GM19035 (cell line): ENCODE measurements around the gene ZFYVE26.

Experiments
- ATAC-seq: cut with Tn5 transposase; IDR thresholded peaks from one replicate; pipeline ENCODE4 v1.9.1; 2021; ENCODE audit not compliant: unreplicated experiment

Gene ZFYVE26

DNA sequence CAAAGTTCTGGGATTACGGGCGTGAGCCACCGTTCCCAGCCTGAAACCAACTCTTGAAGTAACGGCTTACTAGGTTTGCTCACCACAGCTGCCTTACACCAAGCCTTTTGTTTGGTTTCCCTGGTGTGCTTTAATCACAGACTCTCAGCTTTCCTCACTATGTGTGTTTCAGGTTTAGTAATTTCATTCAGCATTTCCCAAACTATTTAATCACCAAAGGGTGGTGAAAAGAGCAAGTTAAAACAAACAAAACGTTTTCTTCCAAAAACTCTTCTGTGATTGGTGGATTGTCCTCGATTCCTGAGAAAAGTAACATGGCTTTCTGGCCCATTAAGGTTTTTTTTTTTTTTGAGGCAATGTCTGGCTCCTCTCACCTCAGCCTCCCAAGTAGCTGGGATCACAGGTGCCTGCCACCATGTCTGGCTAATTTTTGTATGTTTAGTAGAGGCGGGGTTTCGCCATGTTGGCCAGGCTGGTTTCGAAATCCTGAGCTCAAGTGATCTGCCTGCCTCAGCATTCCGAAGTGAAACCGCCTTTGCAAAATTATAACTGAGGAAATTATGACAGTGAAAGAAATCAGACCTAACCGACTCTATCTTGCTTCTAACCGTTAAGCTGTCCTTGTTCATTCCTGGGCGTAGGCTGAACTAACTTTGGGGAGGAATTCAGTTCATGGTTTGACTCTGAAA, 1.5 kb upstream of the ZFYVE26 start:
- no peak for ATAC-seq

DNA sequence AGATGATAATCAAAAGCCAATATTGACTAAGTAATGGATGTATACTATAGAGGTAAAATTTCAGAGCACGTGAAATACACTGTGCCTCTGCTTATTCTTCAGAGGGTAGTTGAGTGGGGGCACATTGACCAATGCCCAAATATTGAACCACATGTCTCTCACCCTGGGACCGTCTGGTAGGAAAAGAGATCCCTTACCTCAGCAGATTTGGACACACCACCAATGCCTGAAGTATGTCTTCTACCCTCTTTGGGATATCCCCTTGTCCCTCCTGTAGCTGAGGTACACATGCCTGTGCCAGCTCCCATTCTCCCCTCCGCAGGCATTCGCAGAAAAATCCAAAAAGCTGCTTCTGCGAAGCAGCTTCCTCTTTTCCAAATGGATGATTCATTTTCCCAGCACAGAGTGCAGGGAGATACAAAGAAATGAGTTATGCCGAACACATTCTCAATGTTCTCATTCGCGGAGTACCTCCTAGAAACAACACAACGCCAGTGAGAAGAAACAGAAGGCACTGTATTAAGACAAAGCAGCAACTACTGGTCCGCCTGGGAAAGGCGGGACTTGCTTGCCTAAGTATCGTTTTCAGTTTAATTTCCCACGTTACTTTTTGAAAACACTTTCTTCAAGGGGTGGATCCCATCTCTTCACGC, 691 bp downstream of the ZFYVE26 start:
- ATAC-seq, result no peak

DNA sequence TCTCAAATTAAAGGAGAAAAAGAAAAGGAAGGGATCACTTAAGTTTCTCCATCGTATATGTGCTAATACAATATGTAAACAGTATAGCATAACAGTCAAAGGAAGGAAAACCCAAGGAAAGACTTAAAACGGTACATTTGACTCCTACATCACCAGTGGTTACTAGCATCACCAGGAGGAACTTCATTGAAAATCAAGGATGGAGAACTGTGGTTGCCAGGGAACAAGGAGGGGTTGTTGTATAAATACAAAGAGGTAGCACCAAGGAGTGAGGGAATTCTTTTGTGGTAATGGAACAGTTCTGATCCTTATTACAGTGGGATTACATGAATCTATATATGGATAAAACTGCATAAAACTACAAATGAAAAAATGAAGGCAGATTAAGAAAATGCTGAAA, 1.6 kb downstream of the ZFYVE26 start:
- no peak for ATAC-seq

DNA sequence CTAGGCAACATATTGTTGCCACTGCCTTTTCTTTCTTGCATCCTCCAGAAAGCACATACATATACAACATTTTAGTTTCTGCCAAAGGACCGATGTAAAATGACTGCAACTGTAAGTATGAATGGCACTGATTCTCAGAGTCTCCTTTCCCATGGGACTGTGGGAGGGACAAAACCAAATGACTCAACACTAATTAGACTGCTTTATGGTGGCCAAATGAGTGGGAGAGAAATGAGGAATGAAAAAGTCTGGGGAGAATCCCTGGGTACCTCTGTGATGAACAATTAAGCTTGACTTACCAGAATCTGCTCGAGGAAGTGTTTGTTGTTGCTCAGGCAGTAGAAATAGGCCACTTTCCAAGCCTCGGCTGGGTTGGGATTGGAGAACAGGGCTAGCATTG, 10.1 kb downstream of the ZFYVE26 start:
- ATAC-seq, result no peak

DNA sequence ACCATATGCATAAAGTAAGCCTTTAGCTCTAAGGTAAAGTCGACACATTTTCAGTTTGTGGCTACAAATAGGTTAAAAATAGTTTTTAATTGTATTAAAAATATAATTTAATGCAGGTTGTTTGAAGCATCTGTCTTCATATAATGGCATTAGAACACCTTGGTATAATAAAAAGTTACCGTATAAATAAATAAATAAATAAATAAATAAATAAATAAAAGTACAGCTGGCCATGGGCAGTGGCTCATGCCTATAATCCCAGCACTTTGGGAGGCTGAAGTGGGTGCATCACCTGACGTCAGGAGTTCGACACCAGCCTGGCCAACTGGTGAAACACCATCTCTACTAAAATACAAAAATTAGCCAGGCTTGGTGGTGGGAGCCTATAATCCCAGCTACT, 15.6 kb downstream of the ZFYVE26 start:
- ATAC-seq, result no peak

DNA sequence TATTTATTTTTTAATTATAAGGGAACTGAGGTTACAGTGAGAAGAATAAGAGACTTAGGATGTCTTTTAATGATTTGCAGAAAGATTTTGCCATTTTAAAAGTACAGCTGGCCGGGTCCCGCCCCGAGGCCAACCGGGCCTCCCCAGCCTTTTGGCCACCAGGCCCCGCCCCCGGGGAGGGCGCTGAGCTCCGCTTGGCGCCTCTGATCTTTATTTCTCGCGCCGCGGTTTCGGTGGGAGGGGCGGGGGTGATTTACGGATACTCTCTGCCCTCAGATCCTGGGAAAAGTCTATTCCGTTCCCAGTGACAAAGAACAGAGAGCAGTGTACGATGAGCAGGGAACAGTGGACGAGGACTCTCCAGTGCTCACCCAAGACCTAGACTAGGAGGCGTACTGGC, 17.7 kb downstream of the ZFYVE26 start:
- ATAC-seq, result no peak

DNA sequence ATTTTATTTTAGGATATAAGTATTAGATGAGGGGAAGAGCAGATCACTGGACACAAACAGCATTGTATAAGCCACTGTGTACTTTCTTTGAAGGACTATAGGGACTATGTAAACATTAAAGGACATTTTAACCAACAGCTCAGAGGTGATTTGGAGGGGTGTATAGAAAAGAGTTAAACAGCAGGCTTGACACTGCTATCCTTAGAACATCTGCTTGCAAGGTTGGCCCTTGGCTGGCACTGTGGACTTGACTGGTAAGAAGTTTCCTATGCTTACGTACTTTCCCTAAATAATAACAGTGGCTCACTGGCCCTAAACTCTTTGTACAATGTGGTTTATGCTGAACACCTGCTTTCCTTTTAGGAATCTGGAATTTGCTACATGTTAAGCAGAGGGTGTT, 28.7 kb downstream of the ZFYVE26 start:
- no peak for ATAC-seq

DNA sequence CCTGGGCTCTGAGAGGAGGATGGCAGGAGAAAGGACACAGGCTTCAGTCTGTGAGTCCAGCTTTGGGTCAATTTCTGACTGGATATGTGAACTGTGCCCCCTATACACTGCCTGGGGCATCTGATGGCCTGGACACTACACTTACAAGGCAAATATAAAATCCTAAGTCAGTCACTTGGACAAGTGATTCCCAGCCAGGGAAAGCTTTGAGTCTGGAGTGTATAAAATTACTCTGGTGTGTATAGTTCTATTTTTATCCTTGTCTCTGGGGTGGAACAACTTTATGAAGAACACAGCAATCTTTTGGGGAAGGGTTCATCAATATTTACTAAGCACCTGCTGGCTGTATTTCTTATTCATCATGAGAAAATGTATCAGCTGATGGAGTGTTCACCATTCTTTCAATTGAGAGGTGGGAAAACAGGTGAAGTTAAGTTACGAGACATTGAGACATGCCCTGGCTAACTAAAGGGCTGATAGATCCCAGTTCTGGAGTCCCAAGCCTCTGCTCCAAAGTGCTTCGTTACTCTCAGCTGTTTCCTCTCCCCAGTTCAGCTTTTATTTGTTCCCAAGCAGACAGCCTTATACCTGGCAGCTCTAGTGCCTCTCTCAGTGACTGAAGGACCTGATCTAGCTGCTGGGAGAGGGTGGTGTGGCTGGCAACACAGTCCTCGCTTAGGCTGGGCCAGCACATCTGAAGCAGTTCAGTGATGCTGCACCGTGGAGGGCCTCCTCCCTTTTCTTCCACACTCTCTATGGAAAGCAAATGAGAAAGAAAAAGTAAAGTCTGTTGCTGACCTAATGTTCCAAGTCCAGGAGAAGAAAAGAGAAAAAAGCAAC, 30.9 kb downstream of the ZFYVE26 start:
- ATAC-seq, result no peak

DNA sequence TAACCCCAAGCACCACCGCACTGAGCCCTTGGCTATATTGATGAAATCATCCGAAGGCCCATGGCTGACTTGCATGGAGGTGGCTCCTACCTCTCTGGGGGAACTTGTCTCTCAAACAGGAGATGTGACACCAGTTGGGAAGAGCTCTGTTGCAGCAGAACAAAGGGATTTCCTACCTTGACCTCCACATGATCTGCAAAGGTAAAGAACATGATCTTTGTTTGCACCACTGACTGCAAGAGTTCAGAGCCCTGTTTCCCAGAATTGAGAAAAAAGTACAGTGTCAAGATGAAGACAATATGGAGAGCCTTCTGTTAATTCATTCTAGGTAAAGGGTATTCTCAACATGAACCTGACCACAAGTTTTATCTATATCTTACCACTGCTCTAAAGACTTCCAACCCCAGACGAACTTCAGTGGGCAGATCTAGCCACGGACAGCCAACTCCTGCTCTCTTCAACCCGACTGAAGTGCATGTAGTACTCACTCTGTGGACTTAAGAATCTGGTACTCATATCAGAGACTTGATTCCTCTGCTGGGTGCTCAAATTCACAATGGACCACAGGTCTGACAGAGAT, 32.1 kb downstream of the ZFYVE26 start:
- ATAC-seq, result no peak

DNA sequence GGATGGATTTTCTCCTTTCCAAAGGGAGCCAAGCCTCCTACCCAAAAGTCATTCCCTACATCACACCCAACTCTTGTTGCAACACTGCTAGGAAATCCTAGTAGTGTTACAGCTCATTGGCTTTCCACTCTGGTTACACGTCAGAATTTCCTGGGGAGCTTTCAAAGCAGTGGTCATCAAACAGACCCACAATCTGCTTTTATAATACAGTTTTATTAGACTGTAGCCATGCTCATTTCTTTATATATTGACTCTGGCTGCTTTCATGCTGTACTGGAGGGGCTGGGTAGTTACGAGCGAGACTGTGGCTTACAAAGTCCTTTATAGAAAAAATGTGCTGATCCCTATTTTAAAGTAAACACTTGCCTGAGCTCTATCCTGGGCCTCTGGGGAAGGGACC, 34.3 kb downstream of the ZFYVE26 start:
- no peak for ATAC-seq

DNA sequence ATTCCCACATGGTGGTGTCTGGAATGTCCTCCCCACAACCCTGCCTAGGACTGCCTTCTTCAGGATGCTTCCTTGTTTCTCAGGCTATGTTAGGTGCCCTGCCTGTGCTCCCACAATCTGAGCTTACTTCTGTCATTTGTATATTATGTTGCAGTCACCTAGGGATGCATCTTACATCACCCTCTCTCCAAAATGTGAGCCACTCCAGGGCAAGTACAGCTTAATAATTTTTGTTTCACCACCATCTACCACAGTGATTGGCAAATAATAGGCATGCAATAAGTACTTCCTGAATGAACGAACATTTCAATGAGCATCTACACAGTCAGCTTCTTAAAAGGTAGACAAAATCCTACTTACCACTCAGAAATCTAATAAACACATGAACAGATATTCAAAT, 37.6 kb downstream of the ZFYVE26 start:
- ATAC-seq, result no peak

DNA sequence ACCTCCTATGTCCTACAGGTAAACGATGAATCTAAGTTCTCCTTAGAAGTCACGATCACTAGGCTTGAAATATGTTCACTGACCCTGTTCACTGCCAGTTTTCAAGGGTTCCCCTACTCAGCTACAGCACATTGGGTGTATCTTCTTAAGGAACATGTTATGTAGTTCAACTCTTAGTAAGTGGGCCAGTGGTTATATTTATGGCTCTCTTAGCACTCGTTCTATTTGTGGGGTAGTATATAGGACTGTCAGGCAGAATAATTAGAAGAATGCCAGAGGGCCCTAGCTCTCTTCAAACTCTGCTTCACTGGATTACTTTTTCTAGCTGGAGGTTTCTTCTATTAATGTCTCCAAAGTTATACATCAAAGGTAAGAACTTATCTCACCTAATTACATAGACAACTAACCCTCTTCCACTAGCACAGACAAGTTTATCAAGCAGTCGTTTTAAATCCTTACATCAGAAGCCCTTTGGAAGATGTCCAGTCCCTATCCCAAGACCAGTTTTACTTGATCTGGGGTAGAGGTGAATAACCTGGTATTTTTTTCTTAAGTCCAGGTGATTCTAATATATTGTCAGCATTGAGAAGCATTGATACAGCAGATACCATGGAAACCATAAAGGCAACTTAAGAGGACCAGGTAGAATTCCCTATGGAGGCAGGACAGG, 39.6 kb downstream of the ZFYVE26 start:
- no peak for ATAC-seq

DNA sequence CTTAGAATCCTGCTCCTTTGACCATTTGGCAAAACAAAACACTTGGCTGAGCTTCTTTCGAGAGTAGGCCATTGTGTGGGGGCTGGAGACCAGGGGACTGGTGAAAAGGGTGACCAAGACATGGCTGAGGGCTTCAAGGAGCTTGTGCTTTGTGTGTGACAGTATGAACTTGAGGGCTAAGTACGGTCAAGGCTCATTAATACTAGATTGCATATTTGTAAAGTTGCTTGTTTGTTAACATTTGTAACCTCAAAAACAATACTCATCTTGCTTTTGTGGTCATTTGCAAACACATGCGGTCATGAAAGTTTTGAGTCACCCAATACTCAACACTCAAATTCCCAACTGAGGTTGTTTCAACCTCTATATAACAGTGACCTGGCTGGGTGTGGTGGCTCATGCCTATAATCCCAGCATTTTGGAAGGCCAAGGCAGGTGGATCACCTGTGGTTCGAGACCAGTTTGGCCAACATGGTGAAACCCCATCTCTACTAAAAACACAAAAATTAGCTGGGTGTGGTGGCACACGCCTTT, 42.5 kb downstream of the ZFYVE26 start:
- no peak for ATAC-seq

DNA sequence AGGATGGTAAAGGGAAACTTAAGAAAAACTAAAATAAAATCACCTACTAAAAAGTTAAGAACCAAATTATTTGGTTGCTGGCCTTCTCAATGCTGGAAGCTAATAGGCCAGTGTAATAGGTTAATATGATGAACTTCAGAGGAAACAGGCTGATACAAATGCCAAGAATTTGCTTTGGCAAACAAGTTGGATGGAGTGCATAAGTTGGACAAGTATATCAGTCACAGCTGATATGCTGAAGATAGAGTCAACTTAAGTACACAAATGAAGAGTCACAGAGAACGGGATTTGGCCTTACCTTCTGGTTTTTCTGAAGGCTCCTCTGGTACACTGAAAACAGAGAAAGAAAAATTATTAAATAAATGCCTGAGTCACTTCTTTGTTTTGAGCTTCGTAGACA, 48.2 kb downstream of the ZFYVE26 start:
- ATAC-seq, result no peak

DNA sequence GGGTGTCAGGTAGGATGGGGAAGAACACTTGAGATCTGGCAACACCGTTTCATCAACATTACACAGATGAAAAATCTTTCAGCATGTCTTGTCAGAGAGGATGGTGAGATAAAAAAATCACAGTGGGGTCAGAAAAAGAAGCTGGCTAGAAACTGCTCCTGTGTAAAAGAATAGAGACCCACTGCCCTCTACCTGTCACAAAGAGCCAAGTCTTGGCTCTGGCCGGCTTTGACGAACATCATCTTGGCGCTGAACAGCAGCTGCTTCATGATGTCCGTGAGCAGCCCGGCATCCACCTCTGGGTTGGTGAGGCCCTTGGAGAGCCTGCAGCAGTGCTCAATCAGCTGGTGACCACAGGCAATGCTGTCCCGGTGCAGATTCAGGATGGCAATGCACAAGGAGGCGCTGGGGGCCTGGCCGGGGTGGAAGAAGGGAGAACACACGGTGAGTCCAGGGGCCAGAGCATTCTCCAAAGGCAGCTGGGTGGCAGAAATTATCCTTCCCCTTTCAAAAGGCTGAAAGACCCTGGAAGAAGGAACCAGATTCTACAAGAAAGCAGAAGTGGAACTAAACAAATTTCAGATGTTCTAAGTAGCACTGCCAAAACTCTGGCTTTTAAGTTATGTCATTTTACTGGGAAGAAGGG, 50.2 kb downstream of the ZFYVE26 start:
- ATAC-seq, result no peak

DNA sequence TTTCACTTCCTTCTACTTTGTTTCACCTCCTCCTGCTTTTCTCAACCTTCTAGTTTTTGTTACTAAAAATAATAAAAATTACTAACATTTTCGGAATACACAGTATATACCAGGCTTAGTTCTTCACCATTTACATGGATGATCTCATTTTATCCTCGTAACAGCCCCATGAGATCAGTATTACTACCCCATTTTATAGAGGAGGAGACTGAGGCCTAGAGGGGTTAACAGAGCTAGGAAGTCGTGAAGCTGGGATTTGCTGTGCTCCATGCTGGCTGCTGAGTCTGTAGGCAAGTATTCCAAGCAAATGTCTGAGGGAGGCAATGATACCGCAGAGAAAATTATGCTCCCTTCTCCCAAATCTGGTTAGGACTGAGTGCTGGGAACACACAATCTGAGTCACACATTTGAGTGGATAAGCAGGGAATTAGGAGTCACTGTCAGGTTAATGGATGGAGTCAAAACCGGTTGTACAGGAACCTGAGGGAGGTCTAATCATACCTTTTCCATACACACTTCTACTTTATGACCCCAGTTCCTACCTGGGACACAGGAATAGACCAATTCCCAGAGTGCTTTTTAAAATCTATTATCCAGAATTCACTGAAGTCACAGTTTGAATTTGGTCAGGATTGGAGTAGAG, 51.1 kb downstream of the ZFYVE26 start:
- no peak for ATAC-seq

DNA sequence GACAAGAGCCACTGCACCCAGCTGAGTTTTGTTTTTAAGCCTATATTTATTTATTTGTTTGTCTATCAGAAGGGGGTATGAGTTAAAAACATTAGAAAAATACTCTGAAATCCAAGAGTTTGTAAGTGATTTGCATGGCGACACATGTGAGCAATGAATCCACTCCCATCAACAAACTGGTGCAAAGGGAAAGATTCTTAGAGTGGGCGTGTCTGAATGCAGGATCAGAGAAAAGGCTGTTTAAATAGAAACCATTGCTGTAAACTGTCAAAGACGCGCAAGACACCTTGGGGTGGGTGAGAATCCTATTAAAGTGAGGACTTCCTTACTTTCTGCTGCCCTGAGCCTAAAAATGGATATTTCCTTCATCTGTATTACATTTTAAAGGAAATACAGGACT, 51.9 kb downstream of the ZFYVE26 start:
- ATAC-seq, result no peak

DNA sequence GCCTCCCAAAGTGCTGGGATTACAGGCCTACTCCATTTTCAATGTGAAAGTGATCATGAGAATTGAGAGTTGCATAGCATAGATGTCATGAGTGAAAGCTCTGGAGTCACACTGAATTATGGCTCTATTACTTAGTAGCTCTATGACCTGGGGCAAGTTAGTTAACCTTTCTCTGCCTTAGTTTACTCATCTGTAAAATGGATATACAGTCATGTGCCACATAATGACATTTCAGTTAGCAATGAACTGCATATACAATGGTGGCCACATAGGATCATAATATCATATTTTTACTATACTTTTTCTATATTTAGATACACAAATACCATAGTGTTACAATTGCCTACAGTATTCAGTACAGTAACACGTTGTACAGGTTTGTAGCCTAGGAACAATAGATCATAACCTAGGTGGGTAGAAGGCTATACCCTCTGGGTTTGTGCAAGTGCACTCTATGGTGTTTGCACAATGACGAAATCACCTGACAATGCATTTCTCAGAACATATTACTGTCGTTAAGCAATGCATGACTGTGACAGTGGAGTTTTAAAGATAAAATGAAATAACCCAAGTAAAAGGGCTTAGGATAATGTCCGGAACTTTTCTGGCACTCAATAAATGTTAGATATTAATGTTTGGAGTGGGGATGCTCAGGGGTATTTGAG, 53.1 kb downstream of the ZFYVE26 start:
- ATAC-seq, result no peak

DNA sequence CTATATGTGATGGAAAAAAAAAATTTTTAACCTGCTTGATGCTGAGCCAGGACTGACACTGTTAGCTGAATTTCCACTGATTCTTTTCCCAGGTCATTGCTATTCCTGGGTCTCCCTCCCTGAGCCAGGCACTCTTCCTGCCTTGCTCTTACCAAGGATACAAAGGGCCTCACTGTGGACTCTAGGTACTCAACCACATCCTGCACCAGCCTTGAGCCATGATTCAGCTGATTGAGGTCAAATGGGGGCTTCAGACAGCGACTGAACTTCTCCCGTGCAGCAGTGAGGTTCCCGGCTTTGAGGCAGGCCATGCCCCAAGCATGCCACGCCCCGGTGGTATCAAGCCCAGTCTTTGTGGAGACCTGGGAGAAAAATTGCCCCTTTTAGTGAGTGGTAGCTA, 54.3 kb downstream of the ZFYVE26 start:
- no peak for ATAC-seq
